Muscle of back (tissue), 11 donors: ENCODE measurements around the gene GGN. TPM values are rescaled to one million over a fixed set of nuclear protein-coding genes. Genes with fewer than 3 reads are reported as not detected.
"Not testable (repeated sequence)": the region's sequence is repeated elsewhere in the genome, so short reads cannot be mapped to it uniquely, and the experiment has no call there.

Source experiments
- DNase-seq, 3 donors: peaks; one replicate each; pipeline versions ENCODE4 v3.0.0 to v3.0.0-alpha.2; 2013
- polyA plus RNA-seq, 10 donors: library from polyadenylated mRNA; unstranded; fragments of 120-200 nt; gene quantifications; one replicate each; pipeline ENCODE4 v1.2.1, GENCODE V29; 2013; ENCODE audit not compliant: insufficient read length in 10 of 10

GGN gene
- polyA plus RNA-seq, 10 donors = 0.13 to 1.4 (median 0.22) TPM; not detected in 4

DNA sequence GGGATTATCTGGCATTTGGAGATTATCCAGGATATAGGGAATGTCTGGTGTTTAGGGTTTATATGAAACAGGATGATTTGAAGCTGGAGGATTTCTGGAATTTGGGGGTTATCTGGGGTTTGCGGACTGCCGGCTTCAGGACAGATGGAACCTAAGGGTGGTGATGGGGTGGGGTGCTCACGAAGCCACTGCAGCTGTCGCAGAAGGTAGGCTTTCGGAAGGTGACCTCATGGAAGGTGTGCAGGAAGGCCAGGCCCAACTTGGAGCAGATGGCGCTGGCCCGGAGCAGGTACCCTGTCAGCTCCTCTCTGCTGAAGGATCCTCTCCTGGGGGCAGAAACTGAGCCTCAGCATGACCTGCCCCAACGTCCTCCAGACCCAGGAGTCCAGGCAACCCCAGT lies 24.7 kb upstream of the GGN start:
- DNase-seq = no peak

DNA sequence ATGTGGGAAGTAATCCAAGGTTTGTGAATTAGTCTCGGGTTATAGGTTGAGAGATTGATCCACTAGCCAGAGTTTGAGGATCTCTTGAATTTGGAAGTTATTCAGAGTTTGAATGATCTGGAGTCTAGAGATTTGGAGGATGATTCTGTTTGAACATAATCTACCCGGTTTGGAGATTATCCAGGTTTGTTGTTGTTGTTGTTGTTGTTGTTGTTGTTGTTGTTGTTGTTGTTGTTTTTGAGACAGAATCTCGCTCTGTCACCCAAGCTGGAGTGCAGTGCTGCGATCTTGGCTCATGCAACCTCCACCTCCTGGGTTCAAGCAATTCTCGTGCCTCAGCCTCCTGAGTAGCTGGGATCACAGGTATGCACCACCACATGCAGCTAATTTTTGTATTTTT lies 24.1 kb upstream of the GGN start:
- not testable (repeated sequence) for DNase-seq

DNA sequence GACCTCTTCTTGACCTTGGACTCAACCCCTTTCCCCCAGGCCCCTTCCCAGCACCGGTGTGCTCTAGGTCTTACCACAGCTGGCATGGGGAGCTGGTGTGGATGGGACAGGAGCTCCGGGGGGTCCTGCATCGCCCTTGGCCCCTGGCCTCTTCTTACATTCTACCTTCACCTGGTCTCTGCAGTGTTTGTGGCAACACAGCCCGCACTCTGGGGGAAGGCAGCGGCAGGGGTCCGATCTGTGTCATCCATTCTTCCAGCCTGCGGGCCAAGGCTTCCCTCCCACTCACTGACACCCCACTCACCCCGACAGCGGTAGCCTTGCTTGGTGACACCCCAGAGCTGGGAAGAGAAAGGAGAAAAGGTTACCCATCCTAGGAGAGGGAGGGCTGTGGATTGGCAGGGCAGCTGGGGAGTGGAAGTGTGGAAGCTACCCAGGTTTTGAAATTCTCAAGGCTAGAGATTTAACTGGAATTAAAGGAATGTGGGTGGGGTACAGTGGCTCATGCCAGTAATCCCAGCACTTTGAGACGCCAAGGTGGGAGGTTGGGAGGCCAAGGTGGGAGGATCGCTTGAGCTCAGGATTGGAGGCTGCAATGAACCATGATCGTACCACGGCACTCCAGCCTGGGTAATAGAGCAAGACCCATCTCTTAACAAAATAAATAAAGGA lies 23.3 kb upstream of the GGN start:
- DNase-seq = no peak

DNA sequence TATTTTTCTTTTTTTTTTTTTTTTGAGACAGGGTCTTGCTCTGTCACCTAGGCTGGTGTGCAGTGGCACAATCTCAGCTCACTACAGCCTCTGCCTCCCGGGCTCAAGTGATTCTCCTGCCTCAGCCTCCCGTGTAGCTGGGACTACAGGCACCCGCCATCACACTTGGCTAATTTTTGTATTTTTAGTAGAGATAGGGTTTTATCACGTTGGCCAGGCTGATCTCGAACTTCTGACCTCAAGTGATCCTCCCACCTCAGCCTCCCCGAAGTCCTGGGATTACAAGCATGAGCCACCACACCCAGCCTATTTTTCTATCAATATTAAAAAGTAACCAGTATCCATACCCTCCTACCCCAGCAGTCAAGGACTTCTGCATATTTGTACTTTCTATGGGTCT lies 22.6 kb upstream of the GGN start:
- not testable (repeated sequence) for DNase-seq

DNA sequence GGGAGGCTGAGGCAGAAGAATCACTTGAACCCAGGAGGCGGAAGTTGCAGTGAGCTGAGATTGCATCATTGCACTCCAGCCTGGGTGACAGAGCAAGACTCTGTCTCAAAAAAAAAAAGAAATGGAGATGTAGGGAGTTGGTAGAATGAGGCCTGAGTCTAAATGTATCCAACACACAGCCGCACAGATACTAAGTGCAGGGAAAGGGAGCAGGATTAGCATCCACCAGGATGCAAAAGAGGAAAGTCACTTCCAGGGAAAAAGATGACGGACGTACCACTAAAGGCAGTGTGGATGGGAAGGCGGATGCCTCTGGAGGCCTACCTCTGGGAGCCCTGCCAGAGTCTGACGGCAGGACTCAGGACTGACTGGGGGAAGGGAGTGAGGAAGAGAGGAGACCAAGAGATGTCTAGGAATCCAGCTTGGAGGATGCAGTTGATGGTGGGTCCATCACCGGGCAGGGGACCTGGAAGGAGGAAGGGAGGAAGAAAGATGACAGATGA lies 21.8 kb upstream of the GGN start:
- peak; percentile 70 to 85 (median 73) for DNase-seq

DNA sequence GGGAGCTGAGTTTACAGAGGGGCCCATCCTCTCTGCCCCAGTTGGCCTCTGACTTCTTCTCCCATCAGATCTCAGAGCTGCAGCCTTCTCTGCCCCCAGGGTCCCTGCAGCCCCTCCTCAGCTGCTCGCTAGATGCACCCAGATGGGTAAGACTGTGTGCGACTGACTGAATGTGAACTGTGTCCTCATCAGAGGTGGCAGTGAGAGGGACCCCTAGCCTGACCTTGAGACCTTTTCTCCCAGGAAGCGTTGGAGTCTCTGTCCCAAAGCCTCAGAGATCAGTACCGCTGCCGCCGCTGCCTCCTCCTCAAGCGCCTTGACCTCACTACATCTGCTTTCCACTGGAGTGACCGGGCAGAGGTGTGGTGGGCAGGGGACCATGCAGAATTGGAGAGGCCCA lies 17.4 kb upstream of the GGN start:
- DNase-seq = no peak

DNA sequence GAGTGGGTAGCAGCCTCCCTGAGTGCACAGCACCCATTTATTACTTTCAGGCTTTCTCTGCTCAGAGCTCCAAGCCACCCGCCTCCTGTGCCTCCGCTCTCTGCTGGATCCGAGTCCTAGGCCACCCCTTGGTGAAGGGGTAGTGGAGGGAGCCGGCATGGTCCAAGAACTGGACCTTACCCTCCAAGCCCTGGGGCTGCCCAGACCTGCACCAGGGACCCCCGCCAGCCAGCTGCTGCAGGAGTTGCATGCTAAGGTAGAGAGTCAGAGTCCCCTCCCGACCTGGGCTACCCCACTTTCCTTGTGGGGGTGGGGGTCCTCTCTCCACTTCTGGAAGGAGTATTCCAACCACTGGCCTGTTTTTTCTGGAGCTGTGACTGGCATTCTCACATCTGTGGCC lies 17.0 kb upstream of the GGN start:
- DNase-seq = no peak

DNA sequence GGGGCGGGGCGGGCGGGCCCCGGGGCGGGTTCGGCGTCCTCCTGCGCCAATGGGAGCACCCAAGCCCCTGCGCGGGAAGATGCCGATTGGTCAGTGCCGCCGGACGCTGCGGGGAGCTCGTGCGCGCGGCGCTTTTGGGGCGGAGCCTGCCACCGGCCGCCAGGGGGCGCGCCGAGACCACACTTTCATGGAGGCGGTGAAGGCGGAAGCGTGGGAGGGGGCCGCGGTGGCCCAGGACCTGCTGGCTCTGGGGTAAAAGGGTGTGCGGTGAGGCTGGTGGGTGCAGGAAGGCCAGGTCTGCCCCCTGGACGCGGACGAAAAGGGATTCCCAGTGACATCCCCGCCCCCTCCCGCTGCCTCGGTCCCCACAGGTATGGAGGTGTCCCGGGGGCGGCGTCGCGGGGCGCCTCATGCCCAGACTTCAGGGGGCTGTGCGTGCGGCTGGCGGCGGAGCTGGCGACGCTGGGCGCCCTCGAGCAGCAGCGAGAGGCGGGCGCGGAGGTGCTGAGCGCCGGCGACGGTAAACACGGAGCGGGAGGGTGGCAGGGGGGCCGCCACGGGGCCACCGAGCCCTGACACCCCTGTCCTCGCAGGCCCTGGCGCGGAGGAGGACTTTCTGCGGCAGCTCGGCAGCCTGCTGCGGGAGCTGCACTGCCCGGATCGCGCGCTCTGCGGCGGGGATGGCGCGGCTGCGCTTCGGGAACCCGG lies 15.3 kb upstream of the GGN start, which contains the start of gene FAM98C:
FAM98C (plus strand) TSS at position 127 of the 708 bp plus-strand sequence; CDS start at position 188, 61 bp downstream.
- peak; percentile 97 to 99 (median 99) for DNase-seq

DNA sequence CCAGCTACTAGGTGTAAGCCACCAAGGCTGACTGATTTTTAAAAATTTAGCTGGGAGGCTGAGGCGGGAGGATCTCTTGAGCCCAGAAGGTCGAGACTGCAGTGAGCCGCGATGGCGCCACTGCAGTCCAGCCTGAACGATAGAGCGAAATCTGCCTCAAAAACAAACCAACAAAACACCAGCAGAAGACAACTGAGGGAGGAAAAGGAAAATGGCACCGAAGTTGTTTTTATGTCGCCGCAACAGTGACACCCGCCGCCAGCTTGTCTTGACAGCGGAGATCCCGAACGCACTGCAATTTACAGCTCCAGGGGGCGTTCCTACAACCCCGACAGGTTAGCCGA lies 14.8 kb upstream of the GGN start:
- no peak for DNase-seq

DNA sequence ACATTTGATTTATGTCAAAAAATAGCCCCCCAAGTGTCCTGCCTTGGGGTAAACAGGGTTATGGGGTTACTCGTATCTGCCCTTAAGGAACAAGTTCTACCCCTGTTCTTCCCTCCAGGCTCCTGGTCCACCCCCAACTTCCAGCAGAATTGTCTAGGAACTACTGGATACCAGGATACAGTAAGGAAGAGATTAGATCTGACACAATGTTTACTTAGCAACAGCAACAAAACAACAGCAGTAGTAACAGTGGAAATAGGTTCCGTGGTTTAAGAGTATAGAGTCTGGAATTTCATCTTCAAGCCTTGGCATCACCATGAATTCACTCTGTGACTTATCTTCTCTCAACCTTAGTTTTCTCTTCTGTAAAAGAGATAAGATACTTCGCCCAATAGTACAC lies 13.3 kb upstream of the GGN start:
- DNase-seq = no peak

DNA sequence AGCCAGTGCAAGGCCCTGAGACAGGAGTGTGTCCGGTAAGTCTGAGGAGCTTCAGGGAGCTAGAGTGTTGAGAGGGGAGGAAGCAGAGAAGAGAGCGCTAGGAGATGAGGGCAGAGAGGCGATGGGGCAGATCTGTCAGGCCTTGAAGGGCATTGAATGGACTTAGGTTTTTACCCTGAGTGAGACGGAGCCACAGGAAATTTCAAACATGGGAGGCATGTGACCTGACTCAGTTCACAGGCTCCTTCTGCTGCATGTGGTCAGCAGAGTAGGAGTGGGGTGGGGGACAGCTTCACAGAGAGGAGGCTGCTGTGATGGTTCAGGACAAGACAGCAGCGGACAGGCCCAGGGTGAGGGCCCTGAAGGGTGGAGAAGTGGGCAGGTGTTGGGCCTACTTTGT lies 12.5 kb upstream of the GGN start:
- DNase-seq = no peak

DNA sequence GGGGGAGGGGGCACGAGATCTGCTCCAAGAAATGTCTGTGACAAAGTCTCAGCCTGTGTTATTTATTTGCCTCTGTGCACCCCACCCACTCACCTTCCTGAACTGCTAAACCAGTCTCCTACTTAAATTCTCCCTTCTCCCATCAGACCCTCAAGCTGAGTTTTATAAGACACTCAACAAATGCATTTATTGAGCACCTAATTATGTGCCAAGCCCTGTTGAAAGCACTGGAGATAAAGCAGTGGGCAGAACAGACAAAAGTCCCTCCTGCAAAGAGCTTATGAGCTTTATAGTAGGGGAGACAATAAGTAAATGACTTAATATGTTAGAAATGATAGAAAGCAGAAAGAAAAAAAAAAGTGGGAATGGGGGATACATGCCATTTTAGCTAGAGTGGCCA lies 11.7 kb upstream of the GGN start:
- DNase-seq = no peak

DNA sequence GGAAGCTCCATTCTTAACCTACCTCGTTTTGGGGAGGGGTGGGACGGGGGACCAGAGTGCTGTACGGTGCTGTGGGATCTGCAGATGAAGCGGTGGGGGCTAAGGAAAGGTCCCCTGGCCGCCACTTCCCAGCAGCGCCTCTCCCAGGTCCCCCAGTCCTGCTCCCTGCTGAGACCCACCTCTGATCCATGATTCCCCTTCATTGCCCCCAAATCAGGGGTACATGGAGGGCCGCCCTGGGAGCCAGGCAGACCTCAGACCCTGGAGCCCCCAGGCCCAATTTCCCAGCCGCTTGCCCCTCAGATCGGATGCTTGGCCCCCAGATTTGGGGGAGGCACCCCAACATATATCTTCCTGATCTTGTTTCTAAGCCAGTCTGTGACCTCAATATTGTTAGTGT lies 11.2 kb upstream of the GGN start:
- DNase-seq = no peak

DNA sequence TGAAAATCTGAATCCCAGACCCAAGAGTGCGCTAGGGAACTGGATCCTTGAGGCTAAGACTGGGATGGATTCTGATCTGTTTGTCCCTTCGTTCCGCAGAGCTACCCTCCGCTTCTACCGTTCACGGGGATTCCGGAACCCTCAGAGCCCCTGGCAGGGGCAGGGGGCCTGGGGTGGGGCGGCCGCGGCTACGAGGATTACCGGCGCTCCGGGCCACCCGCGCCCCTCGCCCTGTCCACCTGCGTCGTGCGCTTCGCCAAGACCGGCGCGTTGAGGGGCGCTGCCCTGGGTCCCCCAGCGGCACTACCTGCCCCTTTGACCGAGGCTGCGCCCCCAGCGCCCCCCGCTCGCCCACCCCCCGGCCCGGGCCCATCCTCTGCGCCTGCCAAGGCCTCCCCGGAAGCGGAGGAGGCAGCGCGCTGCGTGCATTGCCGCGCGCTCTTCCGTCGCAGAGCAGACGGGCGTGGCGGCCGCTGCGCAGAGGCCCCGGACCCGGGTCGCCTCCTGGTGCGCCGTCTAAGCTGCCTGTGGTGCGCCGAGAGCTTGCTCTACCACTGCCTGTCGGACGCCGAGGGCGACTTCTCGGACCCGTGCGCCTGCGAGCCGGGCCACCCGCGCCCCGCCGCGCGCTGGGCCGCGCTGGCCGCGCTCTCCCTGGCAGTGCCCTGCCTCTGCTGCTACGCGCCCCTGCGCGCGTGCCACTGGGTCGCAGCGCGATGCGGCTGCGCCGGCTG lies 7.7 kb upstream of the GGN start:
- no peak for DNase-seq

DNA sequence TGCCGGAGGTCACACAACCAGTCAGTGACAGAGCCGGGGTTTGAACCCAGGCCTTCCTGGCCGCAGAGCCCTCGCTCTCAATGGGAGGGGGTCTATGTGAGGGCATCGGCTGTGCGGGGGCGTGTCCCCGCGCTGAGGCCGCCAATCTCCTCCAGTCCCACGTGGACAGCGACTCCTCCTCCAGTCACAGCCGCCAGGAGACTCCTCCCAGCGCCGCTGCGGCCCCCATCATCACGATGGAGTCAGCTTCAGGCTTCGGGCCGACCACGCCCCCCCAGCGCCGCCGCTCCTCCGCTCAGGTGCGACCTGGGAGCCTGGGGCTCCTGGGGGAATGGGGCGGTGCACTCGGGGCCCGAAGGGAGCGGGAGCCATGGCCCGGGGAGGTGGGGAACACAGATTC lies 6.7 kb upstream of the GGN start:
- no peak for DNase-seq

DNA sequence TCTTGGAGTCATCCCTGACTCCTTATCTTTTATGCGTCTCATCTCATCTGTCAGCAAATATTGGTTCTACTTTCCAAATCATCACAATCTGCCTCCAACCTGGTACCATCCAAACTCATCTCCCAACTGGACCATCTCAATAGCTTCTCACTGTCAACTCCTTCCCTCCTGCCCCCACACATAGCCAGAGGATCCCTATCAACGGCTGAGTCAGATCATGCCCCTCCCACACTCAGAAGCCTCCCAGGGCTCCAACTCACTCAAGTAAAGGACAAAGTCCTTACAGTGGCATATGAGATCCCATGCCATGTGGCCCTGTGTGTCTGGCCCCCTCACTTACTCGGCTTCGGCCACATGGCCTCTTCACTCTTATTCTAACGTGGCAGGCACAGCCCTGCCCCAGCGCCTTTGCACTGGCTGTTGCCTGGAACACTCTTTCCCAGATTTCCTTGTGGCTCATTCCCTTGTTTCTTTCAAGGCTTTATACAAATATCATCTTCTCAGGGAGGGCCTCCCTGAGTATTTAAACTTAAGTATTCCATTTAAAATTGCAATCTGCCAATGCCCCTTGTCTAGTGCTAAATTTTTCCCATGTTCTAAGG lies 5.0 kb upstream of the GGN start:
- no peak for DNase-seq

DNA sequence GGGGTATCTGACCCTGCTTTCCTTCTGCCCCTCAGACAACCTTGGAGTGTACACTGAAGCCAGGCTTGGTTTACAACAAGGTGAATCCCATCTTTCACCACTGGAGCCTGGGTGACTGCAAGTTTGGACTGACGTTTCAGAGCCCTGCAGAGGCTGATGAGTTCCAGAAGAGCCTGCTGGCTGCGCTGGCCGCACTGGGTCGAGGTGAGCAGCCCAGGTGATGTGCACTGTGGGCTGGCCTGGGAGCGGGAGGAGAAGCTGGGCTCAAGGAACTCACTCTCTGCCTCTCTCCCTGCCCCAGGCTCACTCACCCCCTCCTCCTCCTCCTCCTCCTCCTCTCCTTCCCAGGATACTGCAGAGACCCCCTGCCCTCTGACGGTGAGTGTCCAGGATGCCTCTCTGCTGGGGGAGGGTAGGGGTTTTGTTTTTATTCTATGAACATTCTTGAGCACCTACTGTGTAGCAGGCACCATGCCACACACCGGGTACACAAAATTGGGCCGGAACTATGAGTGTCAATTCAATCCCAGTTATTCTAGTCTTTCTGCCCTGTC lies 4.2 kb upstream of the GGN start:
- DNase-seq = no peak

DNA sequence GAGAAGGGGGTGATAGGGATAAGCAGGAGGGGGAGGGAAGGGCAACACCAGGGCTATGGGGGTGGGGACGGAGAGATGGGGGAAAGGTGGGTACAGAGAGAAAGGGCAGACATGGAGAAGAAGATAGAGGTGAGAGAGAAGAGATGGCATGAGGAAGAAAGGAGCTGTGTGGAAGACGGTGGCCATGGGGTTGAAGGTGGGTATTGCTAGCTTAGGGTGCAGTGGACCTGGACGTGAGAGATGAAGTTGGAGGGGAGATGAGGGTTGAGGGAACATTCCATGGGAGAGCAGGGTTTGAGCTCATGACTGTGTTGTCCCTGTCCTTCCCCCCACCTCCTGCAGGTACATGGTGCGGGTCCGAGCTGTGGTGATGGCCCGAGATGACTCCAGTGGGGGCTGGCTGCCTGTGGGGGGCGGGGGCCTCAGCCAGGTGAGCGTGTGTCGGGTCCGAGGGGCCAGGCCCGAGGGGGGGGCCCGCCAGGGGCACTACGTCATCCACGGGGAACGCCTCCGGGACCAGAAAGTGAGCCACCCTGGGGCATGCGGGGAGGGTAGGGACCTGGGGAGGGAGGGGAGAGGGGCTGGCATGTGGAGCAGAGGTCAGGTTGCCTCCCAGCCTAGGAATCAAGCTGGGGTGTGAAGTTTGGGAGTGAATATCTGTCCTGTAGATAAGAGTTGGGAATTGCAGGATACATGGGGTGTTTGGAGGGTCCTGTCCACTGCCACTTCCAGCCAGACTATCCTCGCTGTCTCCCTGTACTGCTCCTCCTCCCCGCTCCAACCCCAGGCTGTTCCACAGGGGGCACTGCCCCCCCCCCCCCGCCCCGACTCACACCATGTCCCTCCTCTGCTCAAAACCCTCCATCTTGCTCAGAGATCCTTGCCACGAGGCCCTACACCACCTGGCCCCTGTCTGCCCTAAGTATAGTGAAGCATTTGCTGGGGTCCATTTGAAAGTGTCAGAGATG lies 2.4 kb upstream of the GGN start:
- no peak for DNase-seq

DNA sequence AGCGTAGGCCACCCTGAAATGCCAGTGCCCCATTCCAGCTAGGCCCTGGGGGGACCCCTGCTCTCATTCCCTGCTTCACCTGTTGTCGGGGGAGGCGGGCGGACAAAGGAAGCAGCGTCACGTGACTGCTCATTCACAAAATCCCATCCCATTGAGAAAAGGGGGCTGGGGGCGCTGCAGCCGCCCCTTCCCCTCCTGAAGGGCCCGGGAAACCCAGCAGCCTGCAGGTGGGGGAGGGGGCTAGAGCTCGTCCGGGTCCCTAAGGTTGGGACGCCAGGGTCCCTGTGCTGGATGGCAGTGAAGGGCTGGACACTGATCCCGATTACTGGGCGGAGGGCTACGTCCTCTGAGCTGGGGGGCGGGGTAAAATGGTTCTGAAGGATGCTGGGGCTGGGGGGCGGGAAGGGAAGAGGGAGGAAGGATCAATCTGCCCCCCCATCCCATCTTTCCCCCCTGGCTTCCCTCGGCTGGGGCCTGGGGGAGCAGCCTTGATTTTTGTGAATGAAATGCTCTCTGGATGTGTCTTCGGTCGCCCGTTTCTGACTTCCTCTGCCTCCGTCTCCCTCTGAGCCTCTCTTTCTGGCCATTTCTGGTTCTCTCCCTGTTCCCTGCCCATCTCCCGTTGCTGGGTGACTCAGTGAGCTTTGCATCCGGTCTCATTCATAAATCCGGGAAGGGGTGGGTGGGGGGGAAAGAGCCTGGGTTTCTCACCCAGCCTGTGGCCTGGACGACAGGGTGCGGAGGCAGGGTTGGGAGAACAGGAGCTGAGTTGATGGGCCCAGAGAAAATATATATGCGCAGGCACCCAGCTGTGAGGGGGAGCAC lies 1.5 kb upstream of the GGN start:
- peak in 2 of 3 donors; percentile 26 to 52 for DNase-seq
